ENCODE results near the gene GMDS. TPM values are rescaled to one million over a fixed set of nuclear protein-coding genes. Genes with fewer than 3 reads are reported as not detected.

The GMDS gene
- total and polyA plus RNA-seq, 2 donors (not counting 1 experiment from before 2014, with no cell fraction given) = 11.5 to 16.4 TPM

GRCh38 chr6:2072453-2072852, 173.0 kb downstream of the GMDS start:
- ChIA-PET CTCF (no interaction called here), POLR2A (no interaction called here)
- H3K4me3 ChIP-seq (ENCODE audit: control extremely low read depth in 1 of 5, extremely low read depth in 1 of 5, insufficient read depth in 1 of 5, low read depth in 2 of 5, low read length in 4 of 5) = no peak overlapping the region
- H3K27ac Mint-ChIP-seq = no peak overlapping the region
- no peaks in the 10 kb centered on the region for H3K36me3 ChIP-seq (replicated peaks in 1 of 2; ENCODE audit: control extremely low read depth in 1 of 2, control insufficient read depth in 1 of 2, extremely low read depth in 1 of 2, insufficient read depth in 2 of 2, low read length in 1 of 2)
- no peaks in the 10 kb centered on the region for H3K4me1 Mint-ChIP-seq
- H2AFZ ChIP-seq (ENCODE audit: insufficient read depth, low read depth, low read length, poor library complexity, severe bottlenecking) = no peak overlapping the region
- H3K9me3 Mint-ChIP-seq (ENCODE audit: insufficient read depth) = peaks cover 7% of the 10 kb centered on the region
- DNase-seq (no peak), ATAC-seq (ENCODE audit: low read depth) (no peak)
- no peaks in the 10 kb centered on the region for H4K20me1 ChIP-seq (ENCODE audit: control insufficient read depth, insufficient read depth, low read length, poor library complexity, severe bottlenecking)
- no peak overlapping the region for H3K4me3 Mint-ChIP-seq
- H3K9me3 ChIP-seq (ENCODE audit: control extremely low read depth in 1 of 3, control insufficient read depth in 2 of 3, insufficient read depth in 1 of 3, low read length in 2 of 3) = no peaks in the 10 kb centered on the region
- no peak overlapping the region for H3K27ac ChIP-seq (ENCODE audit: low read length in 2 of 2)
- intact Hi-C loops (cut with micrococcal nuclease) = no loop called here
- no peak overlapping the region for H3K4me2 ChIP-seq (replicated peaks; ENCODE audit: low read depth, low read length, poor library complexity, severe bottlenecking)
- no peak for TF ChIP-seq EZH2 (IDR thresholded peaks at IDR 0.05; ENCODE audit: borderline replicate concordance, insufficient read depth, low read depth, low read length, poor library complexity, severe bottlenecking)
- TF ChIP-seq CTCF (IDR thresholded peaks at IDR 0.05) = no peak
- no peaks in the 10 kb centered on the region for H3K4me1 ChIP-seq (ENCODE audit: control insufficient read depth in 2 of 2, insufficient read depth in 2 of 2, low read length in 2 of 2)
- H3K9ac ChIP-seq (ENCODE audit: low read length) = no peak overlapping the region
- H3K27me3 Mint-ChIP-seq = no peaks in the 10 kb centered on the region
- H3K27me3 ChIP-seq (replicated peaks in 1 of 4; ENCODE audit: control extremely low read depth in 1 of 4, control insufficient read depth in 3 of 4, insufficient read depth in 4 of 4, low read length in 3 of 4) = no peaks in the 10 kb centered on the region
- no peaks in the 10 kb centered on the region for H3K79me2 ChIP-seq (ENCODE audit: control insufficient read depth, insufficient read depth, low read length)

- no peak for TF ChIP-seq EZH2 (IDR thresholded peaks at IDR 0.05; ENCODE audit: borderline replicate concordance, insufficient read depth, low read depth, low read length, poor library complexity, severe bottlenecking)
- no peak for TF ChIP-seq CTCF (IDR thresholded peaks at IDR 0.05)
- no peaks in the 10 kb centered on the region for H3K27me3 Mint-ChIP-seq
- H3K4me3 Mint-ChIP-seq = no peak overlapping the region
- CTCF ChIA-PET = no interaction called here
- no peak overlapping the region for H3K4me2 ChIP-seq (replicated peaks; ENCODE audit: low read depth, low read length, poor library complexity, severe bottlenecking)
- ATAC-seq (ENCODE audit: low read depth) (no peak), DNase-seq (no peak)
- WGBS (ENCODE audit: insufficient coverage) = 82% methylated on average over 2 of the region's 3 CpGs
- H4K20me1 ChIP-seq (ENCODE audit: control insufficient read depth, insufficient read depth, low read length, poor library complexity, severe bottlenecking) = no peaks in the 10 kb centered on the region
- H3K4me1 Mint-ChIP-seq = no peaks in the 10 kb centered on the region
- H3K27ac ChIP-seq (ENCODE audit: low read length in 2 of 2) = no peak overlapping the region
- no peaks in the 10 kb centered on the region for H3K36me3 ChIP-seq (replicated peaks in 1 of 2; ENCODE audit: control extremely low read depth in 1 of 2, control insufficient read depth in 1 of 2, extremely low read depth in 1 of 2, insufficient read depth in 2 of 2, low read length in 1 of 2)
- H3K27me3 ChIP-seq (replicated peaks in 1 of 4; ENCODE audit: control extremely low read depth in 1 of 4, control insufficient read depth in 3 of 4, insufficient read depth in 4 of 4, low read length in 3 of 4) = no peaks in the 10 kb centered on the region
- no peak overlapping the region for H2AFZ ChIP-seq (ENCODE audit: insufficient read depth, low read depth, low read length, poor library complexity, severe bottlenecking)
- no peak overlapping the region for H3K9ac ChIP-seq (ENCODE audit: low read length)
- no peaks in the 10 kb centered on the region for H3K79me2 ChIP-seq (ENCODE audit: control insufficient read depth, insufficient read depth, low read length)
- peaks cover 3% of the 10 kb centered on the region for H3K9me3 Mint-ChIP-seq (ENCODE audit: insufficient read depth)
- intact Hi-C loops (cut with micrococcal nuclease) = no loop called here
- H3K9me3 ChIP-seq (ENCODE audit: control extremely low read depth in 1 of 3, control insufficient read depth in 2 of 3, insufficient read depth in 1 of 3, low read length in 2 of 3) = peaks cover 0 to 2% (median 0%) of the 10 kb centered on the region in 3 donors
- H3K27ac Mint-ChIP-seq = no peak overlapping the region
- H3K4me3 ChIP-seq (ENCODE audit: control extremely low read depth in 1 of 5, extremely low read depth in 1 of 5, insufficient read depth in 1 of 5, low read depth in 2 of 5, low read length in 4 of 5) = no peak overlapping the region
- H3K4me1 ChIP-seq (ENCODE audit: control insufficient read depth in 2 of 2, insufficient read depth in 2 of 2, low read length in 2 of 2) = no peaks in the 10 kb centered on the region
- POLR2A ChIA-PET = no interaction called here
Measured at GRCh38 chr6:2063547-2063946, 181.9 kb downstream of the GMDS start.
